Endodermal cell (in vitro differentiated cells): ENCODE measurements around the gene CACNA1F. TPM values are rescaled to one million over a fixed set of nuclear protein-coding genes. Genes with fewer than 3 reads are reported as not detected.
A peak's percentile ranks its signal among the peaks of the same experiment; 100 is the strongest.

Experiments
- DNase-seq: peaks from one replicate; pipeline ENCODE4 v3.0.0-alpha.2; 2017
- H3K27ac ChIP-seq: 2 replicates; pipeline ENCODE4 v1.5.1; 2013; ENCODE audit warnings: mild to moderate bottlenecking, low read depth, low read length, moderate library complexity
- H3K27me3 ChIP-seq: 2 replicates; pipeline ENCODE4 v1.6.1; 2013; ENCODE audit warnings: mild to moderate bottlenecking, low read length, moderate library complexity; ENCODE audit not compliant: insufficient read depth, control insufficient read depth, poor library complexity, severe bottlenecking
- H3K36me3 ChIP-seq: 2 replicates; pipeline ENCODE4 v1.7.0; 2013; ENCODE audit warnings: mild to moderate bottlenecking, low read length, moderate library complexity; ENCODE audit not compliant: control insufficient read depth, insufficient read depth
- H3K4me1 ChIP-seq: one replicate; pipeline ENCODE4 v1.7.0; 2013; ENCODE audit warnings: low read length; ENCODE audit not compliant: control insufficient read depth, insufficient read depth
- H3K4me3 ChIP-seq: 2 replicates; pipeline ENCODE4 v1.5.1; 2013; ENCODE audit warnings: mild to moderate bottlenecking, low read length, moderate library complexity
- H3K9ac ChIP-seq: 2 replicates; pipeline ENCODE4 v1.6.1; 2013; ENCODE audit warnings: mild to moderate bottlenecking, low read length, moderate library complexity; ENCODE audit not compliant: poor library complexity, severe bottlenecking; ENCODE audit errors: extremely low read depth
- H3K9me3 ChIP-seq: 2 replicates; pipeline ENCODE4 v1.6.1; 2013; ENCODE audit warnings: mild to moderate bottlenecking, low read length, moderate library complexity; ENCODE audit not compliant: control insufficient read depth
- H3K27ac Mint-ChIP-seq: 2 replicates; pipeline ENCODE4 v1.8.0; 2020; ENCODE audit warnings: mixed read lengths
- H3K27me3 Mint-ChIP-seq: 2 replicates; pipeline ENCODE4 v1.8.0; 2021; ENCODE audit warnings: mild to moderate bottlenecking, mixed read lengths; ENCODE audit not compliant: insufficient read depth
- H3K36me3 Mint-ChIP-seq: 2 replicates; pipeline ENCODE4 v1.8.0; 2020; ENCODE audit warnings: low read depth, mixed read lengths
- H3K4me1 Mint-ChIP-seq: 2 replicates; pipeline ENCODE4 v1.8.0; 2020; ENCODE audit warnings: mixed read lengths
- H3K4me3 Mint-ChIP-seq: 2 replicates; pipeline ENCODE4 v1.8.0; 2020; ENCODE audit warnings: mild to moderate bottlenecking, moderate library complexity, mixed read lengths
- H3K9me3 Mint-ChIP-seq: 2 replicates; pipeline ENCODE4 v1.8.0; 2020; ENCODE audit warnings: mild to moderate bottlenecking, mixed read lengths
- CTCF ChIP-seq: fragments of 200-600 bp; sonication (generic); conservative IDR thresholded peaks from 2 replicates; pipeline ENCODE4 v1.5.0; 2021; ENCODE audit warnings: antibody characterized with exemption, mild to moderate bottlenecking
- WGBS, 2 experiments: methylation state at CpG; one replicate each; pipeline versions ENCODE4 v1.1.5 to v1.1.7; 2013; ENCODE audit warnings: missing lambda C conversion rate in 2 of 2, mixed read lengths in 1 of 2; ENCODE audit not compliant: insufficient coverage in 1 of 2, insufficient read length in 1 of 2; 5-methylcytosine and 5-hydroxymethylcytosine counted together
- total RNA-seq, 2 donors: library from RNA; stranded (reverse); fragmentation: NEBNext Ultra II Directional in 1 of 2; extraction: Animal tissue kit (Norgen Biotek cat#: 25700) in 1 of 2; gene quantifications; 2 replicates in 1 of 2; 3 replicates in 1 of 2; pipeline ENCODE4 v1.2.1, GENCODE V29; 2021

The CACNA1F gene
- total RNA-seq, 2 donors from 2014 or later: 0.42 to 0.70 TPM

GRCh38 chrX:49230500-49231232 is 2.5 kb downstream of the CACNA1F start:
- no peaks in the 10 kb centered on the region for H3K4me1 ChIP-seq
- Mint-ChIP-seq H3K9me3 (peaks cover 70% of the 10 kb centered on the region), H3K4me1 (no peaks in the 10 kb centered on the region), H3K36me3 (no peaks in the 10 kb centered on the region), H3K4me3 (peak overlapping the region; percentile 64), H3K27me3 (peaks cover 4% of the 10 kb centered on the region), H3K27ac (no peak overlapping the region)
- no peak overlapping the region for H3K9ac ChIP-seq
- peak overlapping the region; percentile 73 for H3K4me3 ChIP-seq
- H3K36me3 ChIP-seq: no peaks in the 10 kb centered on the region
- H3K27me3 ChIP-seq: no peaks in the 10 kb centered on the region
- H3K9me3 ChIP-seq: no peaks in the 10 kb centered on the region
- no peak overlapping the region for H3K27ac ChIP-seq
- 9 to 10% methylated on average over 8 to 43 of the region's 44 CpGs for WGBS, 2 experiments
- TF ChIP-seq CTCF: peak; percentile 52
- peak; percentile 91 for DNase-seq

GRCh38 chrX:49228185-49228584 is 5.0 kb downstream of the CACNA1F start:
- Mint-ChIP-seq H3K4me1 (no peaks in the 10 kb centered on the region), H3K27me3 (peaks cover 18% of the 10 kb centered on the region), H3K4me3 (no peak overlapping the region), H3K27ac (no peak overlapping the region), H3K36me3 (no peaks in the 10 kb centered on the region), H3K9me3 (peaks cover 75% of the 10 kb centered on the region)
- no peak for TF ChIP-seq CTCF
- H3K27ac ChIP-seq: no peak overlapping the region
- DNase-seq: no peak
- no peaks in the 10 kb centered on the region for H3K4me1 ChIP-seq
- WGBS, 2 experiments: 88 to 94% methylated on average over 2 to 17 of the region's 17 CpGs
- H3K27me3 ChIP-seq: no peaks in the 10 kb centered on the region
- no peaks in the 10 kb centered on the region for H3K9me3 ChIP-seq
- H3K36me3 ChIP-seq: no peaks in the 10 kb centered on the region
- H3K9ac ChIP-seq: no peak overlapping the region
- no peak overlapping the region for H3K4me3 ChIP-seq

- no peak overlapping the region for H3K9ac ChIP-seq
- Mint-ChIP-seq H3K4me1 (no peaks in the 10 kb centered on the region), H3K36me3 (no peaks in the 10 kb centered on the region), H3K27ac (no peak overlapping the region), H3K27me3 (peaks cover 23% of the 10 kb centered on the region), H3K9me3 (peaks cover 77% of the 10 kb centered on the region), H3K4me3 (no peak overlapping the region)
- H3K27ac ChIP-seq: no peak overlapping the region
- TF ChIP-seq CTCF: no peak
- H3K4me3 ChIP-seq: no peak overlapping the region
- H3K9me3 ChIP-seq: no peaks in the 10 kb centered on the region
- no peak for DNase-seq
- H3K27me3 ChIP-seq: no peaks in the 10 kb centered on the region
- H3K4me1 ChIP-seq: no peaks in the 10 kb centered on the region
- WGBS, 2 experiments: 76% methylated on average over 2 of the region's 2 CpGs; no CpG with 5 or more reads in 1 of the 2 experiments
- no peaks in the 10 kb centered on the region for H3K36me3 ChIP-seq
These were observed 5.4 kb downstream of the CACNA1F start for GRCh38 chrX:49227726-49228125.
